ENCODE results near the gene TUBB.

- TF ChIP-seq CTCF (IDR thresholded peaks at IDR 0.05) (no peak), POLR2A (IDR thresholded peaks at IDR 0.05) (no peak)
Observed at GRCh38 chr6:30681766-30682142, 38.4 kb upstream of the TUBB start.

All from body of pancreas (tissue), 4 donors.